Measurements from ENCODE around the gene C17orf78.
"Not testable (repeated sequence)": the region's sequence is repeated elsewhere in the genome, so short reads cannot be mapped to it uniquely, and the experiment has no call there.

Gene C17orf78

DNA sequence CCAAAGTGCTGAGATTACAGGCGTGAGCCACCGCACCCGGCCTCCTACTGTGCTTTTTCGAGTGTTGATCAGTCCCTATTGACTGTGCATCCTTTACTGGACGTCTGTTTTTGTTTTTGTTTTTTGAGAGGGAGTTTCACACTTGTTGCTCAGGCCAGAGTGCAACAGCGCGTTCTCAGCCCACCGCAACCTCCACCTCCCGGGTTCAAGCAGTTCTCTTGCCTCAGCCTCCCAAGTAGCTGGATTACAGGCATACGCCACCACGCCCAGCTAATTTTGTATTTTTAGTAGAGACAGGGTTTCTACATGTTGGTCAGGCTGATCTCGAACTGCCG is 32.3 kb downstream of the C17orf78 start:
- TF ChIP-seq SCRT2 (tag by site-specific recombination; IDR thresholded peaks at IDR 0.05), result peak; percentile 95
- peak; percentile 83; the same call in 1 of the 2 replicates for TF ChIP-seq SCRT1 (tag by site-specific recombination; IDR thresholded peaks at IDR 0.05; ENCODE audit: borderline replicate concordance)
- peak; percentile 48; the same call in 1 of the 2 replicates for TF ChIP-seq ZNF121 (tag by site-specific recombination; IDR thresholded peaks at IDR 0.05)
- not testable (repeated sequence) for H3K27ac ChIP-seq (ENCODE audit: extremely low read depth, low read depth, low read length); H3K4me1 ChIP-seq (ENCODE audit: control insufficient read depth, insufficient read depth, low read length); H3K4me3 ChIP-seq (ENCODE audit: low read depth, low read length); H3K9me3 ChIP-seq (ENCODE audit: control insufficient read depth, insufficient read depth, low read depth, low read length)
- CTCF ChIA-PET, result interaction anchor here (0.9 to 2.9 kb wide), 3 partner anchors 12 to 39 kb away, joined by 3 to 14 read pairs (median 3); no protein-coding TSS in a partner anchor
- H3K36me3 ChIP-seq (ENCODE audit: control insufficient read depth in 2 of 2, insufficient read depth in 1 of 2, low read length in 2 of 2), result peaks cover 37 to 42% of the 10 kb centered on the region in 2 experiments; a peak in 2 of 3 replicates
- POLR2A ChIA-PET, result interaction anchor here (1.1 to 1.5 kb wide), 4 partner anchors 19 to 80 kb away, joined by 4 to 8 read pairs (median 6); no protein-coding TSS in a partner anchor

DNA sequence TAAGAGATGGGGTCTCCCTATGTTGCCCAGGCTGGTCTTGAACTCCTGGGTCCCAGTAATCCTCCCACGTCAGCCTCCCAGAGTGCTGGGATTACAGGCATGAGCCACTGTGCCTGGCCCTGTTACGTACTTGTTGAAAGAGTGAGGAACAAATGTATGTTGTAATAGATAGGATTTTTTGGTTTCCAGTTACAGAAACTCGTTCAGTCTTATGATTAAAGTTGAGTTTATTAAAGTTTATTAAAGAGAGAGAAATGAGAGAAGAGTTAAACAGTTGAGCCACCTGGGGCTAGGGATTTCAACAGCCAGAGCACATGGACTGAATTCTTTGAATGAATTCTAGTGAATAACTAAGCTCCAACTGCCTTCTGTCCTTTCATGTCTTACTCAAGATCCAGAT is 34.6 kb downstream of the C17orf78 start:
- POLR2A ChIA-PET, result interaction anchor here (0.6 to 0.8 kb wide), 2 partner anchors 13 to 19 kb away, joined by 3 to 4 read pairs; no protein-coding TSS in a partner anchor
- TF ChIP-seq ZNF366 (tag by site-specific recombination; conservative IDR thresholded peaks at IDR 0.05), result no peak
- no peak for TF ChIP-seq ZNF302 (tag by site-specific recombination; IDR thresholded peaks at IDR 0.05; ENCODE audit: low read depth)
- TF ChIP-seq KLF7 (tag by site-specific recombination; IDR thresholded peaks at IDR 0.05; ENCODE audit: borderline replicate concordance), result no peak
- TF ChIP-seq ZNF426 (tag by site-specific recombination; IDR thresholded peaks at IDR 0.05), result no peak
- no peak for TF ChIP-seq EGR2 (tag by site-specific recombination; IDR thresholded peaks at IDR 0.05; ENCODE audit: low read depth)
- TF ChIP-seq SP7 (tag by site-specific recombination; IDR thresholded peaks at IDR 0.05), result no peak
- TF ChIP-seq, protein P1, sequence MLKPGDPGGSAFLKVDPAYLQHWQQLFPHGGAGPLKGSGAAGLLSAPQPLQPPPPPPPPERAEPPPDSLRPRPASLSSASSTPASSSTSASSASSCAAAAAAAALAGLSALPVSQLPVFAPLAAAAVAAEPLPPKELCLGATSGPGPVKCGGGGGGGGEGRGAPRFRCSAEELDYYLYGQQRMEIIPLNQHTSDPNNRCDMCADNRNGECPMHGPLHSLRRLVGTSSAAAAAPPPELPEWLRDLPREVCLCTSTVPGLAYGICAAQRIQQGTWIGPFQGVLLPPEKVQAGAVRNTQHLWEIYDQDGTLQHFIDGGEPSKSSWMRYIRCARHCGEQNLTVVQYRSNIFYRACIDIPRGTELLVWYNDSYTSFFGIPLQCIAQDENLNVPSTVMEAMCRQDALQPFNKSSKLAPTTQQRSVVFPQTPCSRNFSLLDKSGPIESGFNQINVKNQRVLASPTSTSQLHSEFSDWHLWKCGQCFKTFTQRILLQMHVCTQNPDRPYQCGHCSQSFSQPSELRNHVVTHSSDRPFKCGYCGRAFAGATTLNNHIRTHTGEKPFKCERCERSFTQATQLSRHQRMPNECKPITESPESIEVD (tag by site-specific recombination; IDR thresholded peaks at IDR 0.05), result peak; percentile 61
- no peak for TF ChIP-seq ZNF785 (tag by site-specific recombination; IDR thresholded peaks at IDR 0.05)
- TF ChIP-seq ZFHX2 (tag by site-specific recombination; conservative IDR thresholded peaks at IDR 0.05), result no peak
- CTCF ChIA-PET, result interaction anchor here (0.6 to 1.2 kb wide), 3 partner anchors 37 to 1820 kb away, joined by 3 to 6 read pairs (median 3); no protein-coding TSS in a partner anchor
- H3K9me3 ChIP-seq (ENCODE audit: control insufficient read depth, insufficient read depth, low read depth, low read length), result no peaks in the 10 kb centered on the region
- H3K36me3 ChIP-seq (ENCODE audit: control insufficient read depth in 2 of 2, insufficient read depth in 1 of 2, low read length in 2 of 2), result peaks cover 58 to 59% of the 10 kb centered on the region in 2 experiments
- no peaks in the 10 kb centered on the region; the same call in 1 of the 2 replicates for H3K4me1 ChIP-seq (ENCODE audit: control insufficient read depth, insufficient read depth, low read length)
- H3K27ac ChIP-seq (ENCODE audit: extremely low read depth, low read depth, low read length), result no peak overlapping the region
- no peak overlapping the region for H3K4me3 ChIP-seq (ENCODE audit: low read depth, low read length)

DNA sequence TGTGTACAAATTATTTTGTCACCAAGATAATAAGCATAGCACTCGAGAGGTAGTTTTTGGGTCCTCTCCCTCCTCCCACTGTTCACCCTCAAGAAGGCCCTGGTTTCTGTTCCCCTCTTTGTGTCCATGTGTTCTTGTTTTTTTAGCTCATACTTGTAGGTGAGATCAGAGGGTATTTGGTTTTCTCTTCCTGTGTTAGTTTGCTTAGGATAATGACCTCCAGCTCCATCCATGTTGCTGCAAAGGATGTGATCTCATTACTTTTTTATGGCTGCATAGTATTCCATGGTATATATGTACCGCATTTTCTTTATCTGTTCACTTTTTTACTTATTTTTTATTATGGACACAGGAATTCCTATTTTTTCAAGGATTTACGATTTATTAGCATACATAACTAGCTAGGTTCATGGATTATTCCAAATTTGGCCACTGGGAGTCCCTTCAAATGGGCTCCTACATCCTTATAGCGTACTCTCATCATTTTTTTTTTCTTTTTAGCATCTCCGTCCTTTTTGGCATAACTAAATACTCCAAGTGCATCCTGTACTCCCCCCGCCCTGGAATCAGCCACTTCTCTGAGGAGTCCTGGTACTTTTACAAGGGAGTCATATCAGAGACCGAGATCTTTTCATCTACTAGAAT is 38.2 kb downstream of the C17orf78 start:
- H3K36me3 ChIP-seq (ENCODE audit: control insufficient read depth in 2 of 2, insufficient read depth in 1 of 2, low read length in 2 of 2), result peaks cover 77 to 93% of the 10 kb centered on the region in 2 experiments
- no peak overlapping the region for H3K27ac ChIP-seq (ENCODE audit: extremely low read depth, low read depth, low read length)
- ChIA-PET POLR2A (interaction anchor here (0.7 kb wide), 1 partner anchor 84 kb away, joined by 8 read pairs; no protein-coding TSS in a partner anchor), CTCF (interaction anchor here (0.6 to 1.2 kb wide), 4 partner anchors 13 to 102 kb away, joined by 3 to 4 read pairs (median 3); no protein-coding TSS in a partner anchor)
- no peak overlapping the region for H3K4me3 ChIP-seq (ENCODE audit: low read depth, low read length)
- H3K9me3 ChIP-seq (ENCODE audit: control insufficient read depth, insufficient read depth, low read depth, low read length), result no peaks in the 10 kb centered on the region
- H3K4me1 ChIP-seq (ENCODE audit: control insufficient read depth, insufficient read depth, low read length), result no peaks in the 10 kb centered on the region
- TF ChIP-seq, protein P2, sequence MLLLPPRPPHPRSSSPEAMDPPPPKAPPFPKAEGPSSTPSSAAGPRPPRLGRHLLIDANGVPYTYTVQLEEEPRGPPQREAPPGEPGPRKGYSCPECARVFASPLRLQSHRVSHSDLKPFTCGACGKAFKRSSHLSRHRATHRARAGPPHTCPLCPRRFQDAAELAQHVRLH (tag by site-specific recombination; IDR thresholded peaks at IDR 0.05), result peak; percentile 82
- TF ChIP-seq, protein P3, sequence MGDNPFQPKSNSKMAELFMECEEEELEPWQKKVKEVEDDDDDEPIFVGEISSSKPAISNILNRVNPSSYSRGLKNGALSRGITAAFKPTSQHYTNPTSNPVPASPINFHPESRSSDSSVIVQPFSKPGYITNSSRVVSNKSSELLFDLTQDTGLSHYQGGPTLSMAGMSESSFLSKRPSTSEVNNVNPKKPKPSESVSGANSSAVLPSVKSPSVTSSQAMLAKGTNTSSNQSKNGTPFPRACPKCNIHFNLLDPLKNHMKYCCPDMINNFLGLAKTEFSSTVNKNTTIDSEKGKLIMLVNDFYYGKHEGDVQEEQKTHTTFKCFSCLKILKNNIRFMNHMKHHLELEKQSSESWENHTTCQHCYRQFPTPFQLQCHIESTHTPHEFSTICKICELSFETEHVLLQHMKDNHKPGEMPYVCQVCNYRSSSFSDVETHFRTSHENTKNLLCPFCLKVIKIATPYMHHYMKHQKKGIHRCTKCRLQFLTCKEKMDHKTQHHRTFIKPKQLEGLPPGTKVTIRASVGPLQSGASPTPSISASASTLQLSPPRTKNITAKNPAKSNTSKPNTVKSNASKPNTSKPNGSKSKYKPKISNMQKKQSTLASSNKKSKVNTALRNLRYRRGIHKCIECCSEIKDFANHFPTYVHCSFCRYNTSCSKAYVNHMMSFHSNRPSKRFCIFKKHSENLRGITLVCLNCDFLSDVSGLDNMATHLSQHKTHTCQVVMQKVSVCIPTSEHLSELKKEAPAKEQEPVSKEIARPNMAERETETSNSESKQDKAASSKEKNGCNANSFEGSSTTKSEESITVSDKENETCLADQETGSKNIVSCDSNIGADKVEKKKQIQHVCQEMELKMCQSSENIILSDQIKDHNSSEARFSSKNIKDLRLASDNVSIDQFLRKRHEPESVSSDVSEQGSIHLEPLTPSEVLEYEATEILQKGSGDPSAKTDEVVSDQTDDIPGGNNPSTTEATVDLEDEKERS (tag by site-specific recombination; IDR thresholded peaks at IDR 0.05), result 0 out of 2 replicates have a peak, but pooled peaks have one; percentile 56
- TF ChIP-seq, protein P4, sequence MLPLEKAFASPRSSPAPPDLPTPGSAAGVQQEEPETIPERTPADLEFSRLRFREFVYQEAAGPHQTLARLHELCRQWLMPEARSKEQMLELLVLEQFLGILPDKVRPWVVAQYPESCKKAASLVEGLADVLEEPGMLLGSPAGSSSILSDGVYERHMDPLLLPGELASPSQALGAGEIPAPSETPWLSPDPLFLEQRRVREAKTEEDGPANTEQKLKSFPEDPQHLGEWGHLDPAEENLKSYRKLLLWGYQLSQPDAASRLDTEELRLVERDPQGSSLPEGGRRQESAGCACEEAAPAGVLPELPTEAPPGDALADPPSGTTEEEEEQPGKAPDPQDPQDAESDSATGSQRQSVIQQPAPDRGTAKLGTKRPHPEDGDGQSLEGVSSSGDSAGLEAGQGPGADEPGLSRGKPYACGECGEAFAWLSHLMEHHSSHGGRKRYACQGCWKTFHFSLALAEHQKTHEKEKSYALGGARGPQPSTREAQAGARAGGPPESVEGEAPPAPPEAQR (tag by site-specific recombination; IDR thresholded peaks at IDR 0.05), result no peak
- TF ChIP-seq ZNF132 (tag by site-specific recombination; IDR thresholded peaks at IDR 0.05; ENCODE audit: borderline replicate concordance), result no peak
- TF ChIP-seq ZNF146 (tag by site-specific recombination; IDR thresholded peaks at IDR 0.05), result peak; percentile 99
